Stimulated activated CD4-positive, alpha-beta T cell treated with anti-CD3 and anti-CD28 coated beads, Interleukin-4, amount 100 ng/mL, for 48 hours (primary cell): ENCODE results near the gene PKD1.

Experiments
- DNase-seq, 2 donors: peaks; one replicate each; pipeline ENCODE4 v3.0.0-alpha.2; 2020; ENCODE audit warnings: low read depth in 2 of 2

Gene PKD1

DNA sequence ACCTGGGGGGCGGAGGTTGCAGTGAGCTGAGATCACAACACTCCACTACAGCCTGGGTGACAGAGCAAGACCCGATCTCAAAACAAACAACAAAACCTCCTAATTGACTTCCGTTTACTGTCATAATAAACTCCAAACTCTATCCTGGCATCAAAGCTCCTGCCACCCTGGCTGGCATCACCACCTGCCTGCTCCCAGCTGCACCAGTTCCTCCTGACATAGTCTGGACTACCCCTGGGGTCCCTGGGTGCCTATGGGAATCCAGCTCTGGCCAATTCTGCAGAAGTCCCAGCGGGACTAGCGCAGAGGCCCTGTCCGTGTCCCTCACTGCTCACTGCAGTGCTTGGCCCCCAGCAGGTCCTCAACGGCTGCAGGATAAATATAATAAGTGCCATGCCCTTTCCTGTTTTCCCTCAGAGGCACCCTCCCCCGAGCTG, 88.8 kb downstream of the PKD1 start:
- DNase-seq: no peak

GRCh38 chr16:2045965-2046892, 89.5 kb downstream of the PKD1 start:
- no peak for DNase-seq

DNA sequence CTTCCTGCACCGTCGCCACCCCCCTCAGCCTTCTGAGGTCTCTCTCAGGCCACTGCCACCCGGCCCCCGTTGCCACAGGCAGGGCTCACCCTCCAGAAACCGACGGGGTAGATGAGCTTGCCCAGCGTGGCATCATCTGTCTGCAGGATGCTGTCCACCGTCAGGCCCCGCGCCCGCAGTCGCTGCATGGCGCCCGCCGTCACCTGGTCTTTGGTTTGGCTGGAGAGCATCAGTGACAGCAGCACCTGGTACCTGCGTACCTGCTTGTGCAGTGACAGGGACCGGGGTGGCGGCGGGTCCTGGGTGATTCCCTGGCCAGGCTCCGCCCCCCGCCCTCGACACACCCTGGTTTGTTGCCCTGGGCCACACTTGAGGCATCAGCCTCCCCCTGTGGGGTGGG, 91.2 kb downstream of the PKD1 start:
- DNase-seq: no peak

DNA sequence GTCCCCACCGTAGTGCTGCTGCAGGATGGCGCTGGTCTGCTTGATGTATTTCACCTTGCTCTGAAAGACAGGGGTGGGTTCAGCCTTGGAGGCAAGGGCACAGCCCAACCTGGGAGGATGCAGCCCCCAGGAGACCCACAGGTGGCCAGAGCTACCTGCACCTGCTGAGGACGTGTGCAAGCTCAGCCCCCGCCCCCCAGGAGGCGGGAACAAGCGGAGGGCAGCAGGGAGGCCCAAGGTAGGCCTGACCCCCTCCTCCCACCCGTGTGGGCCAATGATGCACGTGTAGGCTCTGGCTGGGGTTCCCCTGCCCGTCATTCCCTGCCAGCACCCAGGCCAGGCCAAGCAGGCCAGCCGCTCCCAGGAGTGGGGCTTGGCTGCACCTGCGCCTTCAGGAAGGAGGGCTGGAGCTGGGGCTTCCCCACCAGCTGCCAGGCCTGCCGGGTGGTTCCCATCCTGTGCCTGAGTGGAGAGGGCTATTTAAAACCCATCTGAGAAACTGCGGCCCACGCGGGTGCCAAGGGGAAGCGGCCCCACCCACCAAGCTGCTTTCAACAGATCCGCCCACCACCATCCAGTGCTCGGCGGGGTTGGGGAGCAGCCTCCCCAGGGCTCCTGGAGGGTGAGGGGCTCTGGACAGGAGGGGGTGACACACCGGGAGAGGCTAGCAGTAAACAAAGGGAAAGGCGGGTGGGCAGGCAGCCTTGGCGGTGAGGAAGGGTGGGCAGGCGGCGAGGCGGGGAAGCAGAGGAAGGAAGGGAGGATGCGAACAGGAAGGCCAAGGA, 91.8 kb downstream of the PKD1 start:
- no peak for DNase-seq

GRCh38 chr16:2042986-2043666, 92.6 kb downstream of the PKD1 start:
- no peak for DNase-seq

DNA sequence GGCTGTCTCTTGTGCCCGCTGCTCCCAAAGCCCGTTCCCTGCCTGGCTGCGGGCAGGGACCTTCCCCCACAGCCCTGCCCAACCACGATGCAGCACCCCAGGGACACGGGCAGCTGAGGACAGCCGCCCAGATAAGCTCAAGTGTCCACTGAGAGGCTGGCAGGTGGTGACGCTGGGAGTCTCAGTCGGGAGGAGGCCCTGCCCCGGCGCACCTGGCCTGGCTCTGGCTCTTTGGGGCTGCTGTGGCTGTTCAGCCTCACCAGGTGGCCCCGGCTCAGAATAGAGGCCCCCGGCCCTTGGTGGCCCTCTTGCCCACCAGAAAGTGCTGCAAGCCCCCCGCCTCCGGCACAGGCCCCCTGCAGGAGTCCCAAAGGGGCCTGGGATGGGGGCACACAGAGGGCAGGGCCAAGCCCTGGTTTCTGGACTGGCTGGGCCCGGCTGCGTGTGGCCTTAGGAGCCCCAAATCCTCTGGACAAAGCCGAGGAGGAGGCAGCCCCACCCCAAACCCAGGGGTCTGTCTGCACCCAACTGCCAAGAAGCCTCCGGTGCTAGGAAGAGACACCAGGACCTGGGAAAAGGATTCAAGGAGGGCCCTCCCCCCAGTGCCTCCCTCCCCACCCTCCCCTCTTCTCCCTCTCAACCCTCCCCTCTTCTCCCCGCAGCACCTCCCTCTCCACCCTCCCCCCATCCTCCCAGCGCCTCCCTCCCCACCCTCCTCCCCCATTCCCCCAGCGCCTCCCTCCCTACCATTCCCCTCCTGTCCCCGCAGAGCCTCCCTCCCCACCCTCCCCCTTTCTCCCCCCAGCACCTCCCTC, 93.3 kb downstream of the PKD1 start:
- DNase-seq: no peak

DNA sequence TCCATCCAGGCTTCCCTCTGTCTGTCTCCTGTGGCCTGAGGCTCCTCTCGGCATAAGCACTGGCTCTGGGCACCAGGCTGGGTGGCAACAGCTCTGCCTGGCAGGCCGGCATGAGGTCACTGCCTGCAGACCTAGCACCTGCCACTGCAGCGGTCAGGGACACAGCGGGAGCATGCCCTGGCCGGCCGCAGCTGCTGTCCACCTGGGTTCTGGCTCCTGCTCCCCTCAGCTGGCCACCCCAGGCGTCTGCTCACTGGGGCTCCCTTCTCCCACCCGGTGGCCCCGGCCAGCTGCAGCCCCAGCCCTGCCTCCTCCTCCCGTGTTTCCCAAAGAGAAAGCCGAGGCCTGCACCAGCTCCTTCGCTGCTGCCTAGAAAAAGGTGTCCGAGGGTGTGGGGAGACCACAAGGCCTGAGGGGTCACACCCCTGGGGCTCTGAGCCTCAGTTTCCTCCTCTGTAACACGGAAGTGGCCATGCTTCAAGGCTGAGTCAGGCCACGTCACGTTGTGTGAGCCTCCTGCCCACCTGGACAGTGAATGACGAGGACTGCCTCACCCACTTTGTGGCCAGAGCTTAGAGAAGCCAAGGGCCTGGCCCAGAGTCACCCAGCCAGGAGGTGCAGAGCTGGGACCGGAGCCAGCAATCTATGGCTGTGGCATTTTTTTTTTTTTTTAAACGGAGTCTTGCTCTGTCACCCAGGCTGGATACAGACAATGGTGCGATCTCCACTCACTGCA, 94.7 kb downstream of the PKD1 start:
- DNase-seq: no peak

GRCh38 chr16:2040041-2040786, 95.5 kb downstream of the PKD1 start:
- DNase-seq: no peak

DNA sequence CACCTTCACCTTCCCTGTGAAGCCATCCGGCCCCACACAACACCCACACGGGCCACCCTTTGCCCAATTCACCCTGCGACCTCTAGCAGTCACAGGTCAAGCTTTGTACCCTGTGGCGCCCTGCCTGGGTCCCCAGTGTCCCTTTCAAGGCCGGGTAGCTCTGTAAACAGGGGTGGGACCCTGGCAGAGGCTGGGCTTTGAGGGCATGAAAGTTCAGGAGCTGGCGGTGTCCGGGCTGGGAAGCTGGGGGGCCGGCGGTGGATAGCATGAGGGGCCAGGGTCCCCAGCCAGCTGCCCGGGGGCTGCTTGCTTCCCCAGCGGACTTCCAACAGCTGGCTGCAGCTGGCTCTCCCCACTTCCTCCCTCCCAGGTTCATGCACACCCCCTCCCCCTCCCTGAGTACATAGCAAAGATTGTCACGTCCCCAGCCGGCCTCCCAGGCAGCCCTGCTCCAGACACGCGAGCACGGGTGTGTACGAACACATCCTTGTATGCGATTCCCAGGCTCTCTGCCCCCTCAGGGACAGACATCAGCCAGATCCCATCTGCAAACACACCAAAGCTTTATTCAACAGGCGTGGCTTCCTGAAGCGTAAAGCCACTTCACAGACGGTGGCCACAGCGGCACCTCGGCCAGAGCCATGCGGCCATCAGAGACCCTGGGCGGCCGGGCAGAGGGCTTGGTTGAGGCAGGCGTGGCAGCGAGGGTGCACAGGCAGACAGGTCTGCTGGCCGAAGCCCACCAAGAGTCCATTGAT, 96.2 kb downstream of the PKD1 start:
- DNase-seq: no peak
